Activated CD8-positive, alpha-beta memory T cell treated with anti-CD3 and anti-CD28 coated beads, Interleukin-2, amount 50 U/mL, for 48 hours (primary cell): Measurements from ENCODE around the gene LMX1A.

Experiments
- DNase-seq: peaks from one replicate; pipeline ENCODE4 v3.0.0-alpha.2; 2020

LMX1A gene

GRCh38 chr1:165316153-165316772 lies 40.3 kb downstream of the LMX1A start:
- no peak for DNase-seq

- DNase-seq: no peak
Observed at GRCh38 chr1:165315481-165315880, 41.0 kb downstream of the LMX1A start.

GRCh38 chr1:165313903-165314302 lies 42.6 kb downstream of the LMX1A start:
- DNase-seq: no peak

GRCh38 chr1:165312591-165312990 lies 43.9 kb downstream of the LMX1A start:
- no peak for DNase-seq

GRCh38 chr1:165306543-165307434 lies 49.7 kb downstream of the LMX1A start:
- DNase-seq: no peak

- no peak for DNase-seq
Observed at GRCh38 chr1:165303386-165303785, 53.1 kb downstream of the LMX1A start.

- no peak for DNase-seq
Observed at GRCh38 chr1:165300400-165300903, 56.1 kb downstream of the LMX1A start.

GRCh38 chr1:165298203-165298820 lies 58.2 kb downstream of the LMX1A start:
- no peak for DNase-seq

GRCh38 chr1:165296205-165296604 lies 60.3 kb downstream of the LMX1A start:
- no peak for DNase-seq

- no peak for DNase-seq
Observed at GRCh38 chr1:165290148-165290547, 66.4 kb downstream of the LMX1A start.

- no peak for DNase-seq
Observed at GRCh38 chr1:165289556-165289955, 67.0 kb downstream of the LMX1A start.

GRCh38 chr1:165288350-165289120 lies 68.0 kb downstream of the LMX1A start:
- no peak for DNase-seq

GRCh38 chr1:165287781-165288180 lies 68.7 kb downstream of the LMX1A start:
- DNase-seq: no peak

GRCh38 chr1:165287329-165287728 lies 69.2 kb downstream of the LMX1A start:
- DNase-seq: no peak

- no peak for DNase-seq
Observed at GRCh38 chr1:165284454-165284853, 72.1 kb downstream of the LMX1A start.

GRCh38 chr1:165281207-165281901 lies 75.2 kb downstream of the LMX1A start:
- DNase-seq: no peak

- no peak for DNase-seq
Observed at GRCh38 chr1:165279882-165280281, 76.6 kb downstream of the LMX1A start.

GRCh38 chr1:165276314-165276713 lies 80.2 kb downstream of the LMX1A start:
- DNase-seq: no peak

GRCh38 chr1:165265196-165265838 lies 91.2 kb downstream of the LMX1A start:
- no peak for DNase-seq

- DNase-seq: no peak
Observed at GRCh38 chr1:165259706-165260428, 96.6 kb downstream of the LMX1A start.

- no peak for DNase-seq
Observed at GRCh38 chr1:165259236-165259635, 97.3 kb downstream of the LMX1A start.
